CD14-positive monocyte (primary cell): ENCODE measurements around the gene ST3GAL4. TPM values are rescaled to one million over a fixed set of nuclear protein-coding genes. Genes with fewer than 3 reads are reported as not detected.
A peak's percentile ranks its signal among the peaks of the same experiment; 100 is the strongest.

ENCODE experiments used
- DNase-seq, 3 donors: peaks; one replicate each; pipeline ENCODE4 v3.0.0-alpha.2; 2011 to 2022
- H2AFZ ChIP-seq: 2 replicates; pipeline ENCODE4 v1.6.0; 2012; ENCODE audit warnings: mild to moderate bottlenecking, low read depth, low read length, inconsistent platforms; ENCODE audit not compliant: insufficient read depth, poor library complexity, severe bottlenecking
- H3K27ac ChIP-seq, 2 donors: 1 replicate in 1 of 2; 2 replicates in 1 of 2; pipeline ENCODE4 v1.5.1; 2012 to 2013; ENCODE audit warnings: low read length in 2 of 2, control low read depth in 1 of 2, inconsistent platforms in 1 of 2, low read depth in 1 of 2, mild to moderate bottlenecking in 1 of 2
- H3K27me3 ChIP-seq, 2 donors: one replicate each; pipeline versions ENCODE4 v1.6.0 to v1.6.1; 2011 to 2013; ENCODE audit warnings: low read length in 2 of 2; ENCODE audit not compliant: control insufficient read depth in 2 of 2, insufficient read depth in 2 of 2
- H3K36me3 ChIP-seq, 2 donors: replicated peaks in 1 of 2; 1 replicate in 1 of 2; 2 replicates in 1 of 2; pipeline versions ENCODE4 v1.5.1 to v1.6.1; 2012 to 2013; ENCODE audit warnings: low read length in 2 of 2, control low read depth in 1 of 2, inconsistent platforms in 1 of 2, mild to moderate bottlenecking in 1 of 2; ENCODE audit not compliant: insufficient read depth in 2 of 2, control insufficient read depth in 1 of 2
- H3K4me1 ChIP-seq, 2 donors: 1 replicate in 1 of 2; 2 replicates in 1 of 2; pipeline versions ENCODE4 v1.5.1 to v1.6.1; 2012 to 2013; ENCODE audit warnings: low read length in 2 of 2, control low read depth in 1 of 2, inconsistent platforms in 1 of 2, mild to moderate bottlenecking in 1 of 2, moderate library complexity in 1 of 2; ENCODE audit not compliant: insufficient read depth in 2 of 2, control insufficient read depth in 1 of 2
- H3K4me2 ChIP-seq: replicated peaks from 2 replicates; pipeline ENCODE3; 2012; ENCODE audit warnings: low read length, moderate library complexity, mild to moderate bottlenecking; ENCODE audit not compliant: poor library complexity, severe bottlenecking; ENCODE audit errors: extremely low read depth
- H3K4me3 ChIP-seq, 3 experiments: fragments of 200-600 bp in 1 of 3; sonication (generic) in 1 of 3; replicated peaks in 1 of 3; 1 replicate in 2 of 3; 2 replicates in 1 of 3; pipeline ENCODE4 v1.5.1; 2011 to 2013; ENCODE audit warnings: low read length in 3 of 3, mild to moderate bottlenecking in 3 of 3, control low read depth in 2 of 3, low read depth in 2 of 3, inconsistent platforms in 1 of 3, moderate library complexity in 1 of 3
- H3K79me2 ChIP-seq: 2 replicates; pipeline ENCODE4 v1.6.0; 2012; ENCODE audit warnings: mild to moderate bottlenecking, control low read depth, inconsistent platforms, low read length, moderate library complexity; ENCODE audit not compliant: insufficient read depth
- H3K9ac ChIP-seq: 2 replicates; pipeline ENCODE4 v1.6.0; 2017; ENCODE audit warnings: low read length, mild to moderate bottlenecking; ENCODE audit not compliant: insufficient read depth, poor library complexity, severe bottlenecking
- H3K9me3 ChIP-seq, 2 donors: replicated peaks in 1 of 2; 1 replicate in 1 of 2; 2 replicates in 1 of 2; pipeline versions ENCODE4 v1.5.1 to v1.6.1; 2012 to 2013; ENCODE audit warnings: low read length in 2 of 2, control low read depth in 1 of 2; ENCODE audit not compliant: control insufficient read depth in 1 of 2, insufficient read depth in 1 of 2
- H4K20me1 ChIP-seq: 2 replicates; pipeline ENCODE4 v1.6.0; 2012; ENCODE audit warnings: mild to moderate bottlenecking, low read length, control low read depth, moderate library complexity; ENCODE audit not compliant: insufficient read depth
- H3K27ac Mint-ChIP-seq, 7 donors: one replicate each; pipeline ENCODE4 v1.8.0; 2020; ENCODE audit warnings: mild to moderate bottlenecking in 7 of 7, mixed read lengths in 7 of 7, moderate library complexity in 6 of 7, inconsistent platforms in 2 of 7
- H3K27me3 Mint-ChIP-seq, 3 donors: one replicate each; pipeline ENCODE4 v1.8.0; 2021 to 2022; ENCODE audit warnings: low read depth in 3 of 3, mild to moderate bottlenecking in 3 of 3, mixed read lengths in 3 of 3, moderate library complexity in 3 of 3, inconsistent platforms in 1 of 3
- H3K36me3 Mint-ChIP-seq, 2 donors: one replicate each; pipeline ENCODE4 v1.8.0; 2020; ENCODE audit warnings: mixed read lengths in 2 of 2, inconsistent platforms in 1 of 2, mild to moderate bottlenecking in 1 of 2
- H3K4me1 Mint-ChIP-seq: one replicate; pipeline ENCODE4 v1.8.0; 2020; ENCODE audit warnings: mild to moderate bottlenecking, mixed read lengths
- H3K4me3 Mint-ChIP-seq, 2 donors: one replicate each; pipeline ENCODE4 v1.8.0; 2020; ENCODE audit warnings: mild to moderate bottlenecking in 2 of 2, mixed read lengths in 2 of 2, moderate library complexity in 1 of 2
- H3K9me3 Mint-ChIP-seq, 7 donors: one replicate each; pipeline ENCODE4 v1.8.0; 2020 to 2022; ENCODE audit warnings: mixed read lengths in 7 of 7, mild to moderate bottlenecking in 6 of 7, moderate library complexity in 6 of 7, inconsistent platforms in 2 of 7
- CTCF ChIP-seq: fragments of 200-600 bp; IDR thresholded peaks from one replicate; pipeline ENCODE4 v1.8.0; 2022; ENCODE audit warnings: antibody characterized with exemption, mild to moderate bottlenecking
- WGBS: methylation state at CpG from one replicate; pipeline ENCODE4 v1.1.5; 2013; ENCODE audit warnings: missing lambda C conversion rate; ENCODE audit not compliant: insufficient coverage; 5-methylcytosine and 5-hydroxymethylcytosine counted together
- intact Hi-C, 2 donors: fragments of 100-400 bp; cut with micrococcal nuclease; formaldehyde crosslinking; loops; one replicate each; pipeline versions ENCODE4 v1.15.0 to v1.15.1; 2023
- polyA plus RNA-seq, 3 donors: library from polyadenylated mRNA; depleted of rRNA in 1 of 3; unstranded in 2 of 3; stranded (reverse) in 1 of 3; fragments of 300-500 nt in 2 of 3; fragments of >200 nt in 1 of 3; fragmentation: Illumina TruSeq in 2 of 3; gene quantifications; 1 replicate in 2 of 3; 2 replicates in 1 of 3; pipeline ENCODE4 v1.2.3, GENCODE V29; 2012 to 2021

Gene ST3GAL4
- polyA plus RNA-seq, 3 donors, result 7.8 to 14.3 (median 10.1) TPM

DNA sequence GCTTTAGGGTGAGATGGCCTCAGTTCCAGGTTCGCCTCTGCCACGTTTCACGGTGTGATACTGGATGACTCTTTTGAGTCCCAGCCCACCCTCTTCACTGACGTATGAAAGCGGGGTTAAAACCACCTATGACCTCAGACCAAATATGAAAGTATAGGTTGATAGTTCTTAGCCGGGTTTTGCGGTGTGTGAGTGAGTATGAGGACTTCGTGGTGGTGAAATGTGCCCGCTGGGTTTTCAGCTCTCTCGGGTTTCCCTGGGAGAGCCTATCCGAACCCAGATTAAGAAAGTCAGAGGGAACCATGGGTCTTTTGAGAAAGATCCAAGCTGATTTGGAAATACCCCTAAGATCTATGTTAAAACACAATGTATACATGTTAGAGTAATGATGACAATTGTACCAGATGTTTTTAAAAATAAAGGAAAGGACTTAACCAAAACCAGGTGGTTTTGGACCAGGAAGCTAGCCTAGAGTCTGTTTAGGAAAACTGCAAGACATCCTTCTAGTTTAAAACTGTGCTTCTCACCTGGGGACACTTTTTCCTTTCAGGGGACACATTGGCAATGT lies 25.8 kb upstream of the ST3GAL4 start:
- no peak for DNase-seq
- H3K4me1 Mint-ChIP-seq, result peaks cover 4% of the 10 kb centered on the region

GRCh38 chr11:126331286-126331685 lies 24.2 kb upstream of the ST3GAL4 start:
- H4K20me1 ChIP-seq, result no peaks in the 10 kb centered on the region
- Mint-ChIP-seq H3K27me3 (peaks cover 0 to 4% (median 0%) of the 10 kb centered on the region in 3 donors), H3K27ac (no peak overlapping the region), H3K4me1 (peaks cover 14% of the 10 kb centered on the region), H3K9me3 (no peaks in the 10 kb centered on the region), H3K4me3 (no peak overlapping the region), H3K36me3 (peaks cover 65 to 73% of the 10 kb centered on the region in 2 donors)
- H3K27ac ChIP-seq, result no peak overlapping the region
- H3K36me3 ChIP-seq, result peaks cover 36 to 79% of the 10 kb centered on the region in 2 donors
- WGBS, result 91% methylated on average over 12 of the region's 13 CpGs
- no peak for DNase-seq
- H3K4me2 ChIP-seq, result no peak overlapping the region
- H3K27me3 ChIP-seq, result no peaks in the 10 kb centered on the region
- H3K4me3 ChIP-seq, result no peak overlapping the region
- peaks cover 3 to 4% of the 10 kb centered on the region in 2 donors for H3K4me1 ChIP-seq
- H3K79me2 ChIP-seq, result peaks cover 7% of the 10 kb centered on the region
- no peak overlapping the region for H3K9ac ChIP-seq
- H3K9me3 ChIP-seq, result no peaks in the 10 kb centered on the region
- H2AFZ ChIP-seq, result no peak overlapping the region
- intact Hi-C loops, result no loop called here
- TF ChIP-seq CTCF, result no peak

More for the DNA sequence above, 25.8 kb upstream of the ST3GAL4 start:
- 80% methylated on average over 1 of the region's 11 CpGs for WGBS
- Mint-ChIP-seq H3K27me3 (peaks cover 0 to 1% (median 0%) of the 10 kb centered on the region in 3 donors), H3K9me3 (no peaks in the 10 kb centered on the region), H3K27ac (peak overlapping the region in 2 of 7 donors; percentile 40 to 76), H3K36me3 (peaks cover 58 to 67% of the 10 kb centered on the region in 2 donors), H3K4me3 (no peak overlapping the region)
- Histone ChIP-seq H3K27ac (no peak overlapping the region), H4K20me1 (no peaks in the 10 kb centered on the region), H3K4me2 (no peak overlapping the region), H3K4me1 (no peaks in the 10 kb centered on the region), H3K4me3 (no peak overlapping the region), H3K79me2 (peaks cover 11% of the 10 kb centered on the region), H3K9me3 (no peaks in the 10 kb centered on the region), H3K36me3 (peaks cover 36 to 69% of the 10 kb centered on the region in 2 donors), H2AFZ (no peak overlapping the region), H3K9ac (no peak overlapping the region), H3K27me3 (no peaks in the 10 kb centered on the region)
- TF ChIP-seq CTCF, result no peak
- intact Hi-C loops, result no loop called here
